Neuronal stem cell (in vitro differentiated cells): Measurements from ENCODE around the gene ZNF579.

Experiments
- DNase-seq: peaks from one replicate; pipeline ENCODE4 v3.0.0-alpha.2; 2013; ENCODE audit warnings: low spot score
- H2AFZ ChIP-seq: one replicate; pipeline ENCODE4 v1.6.1; 2013; ENCODE audit warnings: mild to moderate bottlenecking, low read length, inconsistent platforms
- H2AK5ac ChIP-seq: 2 replicates; pipeline ENCODE4 v1.6.1; 2013; ENCODE audit warnings: low read depth, mild to moderate bottlenecking, inconsistent platforms, low read length, moderate library complexity, mixed read lengths
- H2BK120ac ChIP-seq: 2 replicates; pipeline ENCODE4 v1.6.1; 2013; ENCODE audit warnings: low read depth, mild to moderate bottlenecking, inconsistent platforms, low read length, moderate library complexity, mixed read lengths
- H2BK12ac ChIP-seq: one replicate; pipeline ENCODE4 v1.6.1; 2013; ENCODE audit warnings: low read length, inconsistent platforms
- H2BK15ac ChIP-seq: 2 replicates; pipeline ENCODE4 v1.6.1; 2013; ENCODE audit warnings: mild to moderate bottlenecking, low read length, inconsistent platforms, mixed read lengths
- H2BK5ac ChIP-seq: one replicate; pipeline ENCODE4 v1.6.1; 2013; ENCODE audit warnings: inconsistent platforms, mild to moderate bottlenecking, low read length, moderate library complexity
- H3K14ac ChIP-seq: one replicate; pipeline ENCODE4 v1.6.1; 2013; ENCODE audit warnings: low read length, inconsistent platforms
- H3K18ac ChIP-seq: 2 replicates; pipeline ENCODE4 v1.6.1; 2013; ENCODE audit warnings: low read length, inconsistent platforms
- H3K23ac ChIP-seq: 2 replicates; pipeline ENCODE4 v1.6.1; 2013; ENCODE audit warnings: low read depth, mild to moderate bottlenecking, mixed read lengths, low read length, inconsistent platforms; ENCODE audit not compliant: poor library complexity
- H3K27ac ChIP-seq: replicated peaks from 3 replicates; pipeline ENCODE4 v1.5.1; 2013; ENCODE audit warnings: low read length, inconsistent platforms
- H3K27me3 ChIP-seq, 3 experiments: 2 replicates each; pipeline ENCODE4 v1.6.1; 2013; ENCODE audit warnings: low read length in 3 of 3, mild to moderate bottlenecking in 2 of 3, inconsistent platforms in 1 of 3, low read depth in 1 of 3, mixed read lengths in 1 of 3, moderate library complexity in 1 of 3; ENCODE audit not compliant: control insufficient read depth in 3 of 3, insufficient read depth in 3 of 3
- H3K36me3 ChIP-seq, 2 donors: replicated peaks in 1 of 2; 2 replicates each; pipeline ENCODE4 v1.6.1; 2013; ENCODE audit warnings: low read length in 2 of 2; ENCODE audit not compliant: control insufficient read depth in 2 of 2, insufficient read depth in 2 of 2
- H3K4ac ChIP-seq: 2 replicates; pipeline ENCODE4 v1.6.1; 2013; ENCODE audit warnings: inconsistent platforms, mild to moderate bottlenecking, low read length, moderate library complexity
- H3K4me1 ChIP-seq, 2 donors: 1 replicate in 1 of 2; 2 replicates in 1 of 2; pipeline ENCODE4 v1.6.1; 2013; ENCODE audit warnings: low read length in 2 of 2, low read depth in 1 of 2; ENCODE audit not compliant: control insufficient read depth in 2 of 2, insufficient read depth in 1 of 2
- H3K4me2 ChIP-seq: one replicate; pipeline ENCODE4 v1.6.1; 2013; ENCODE audit warnings: mild to moderate bottlenecking, low read length, inconsistent platforms; ENCODE audit not compliant: insufficient read depth, poor library complexity, severe bottlenecking
- H3K4me3 ChIP-seq, 2 donors: 2 replicates each; pipeline ENCODE4 v1.5.1; 2013; ENCODE audit warnings: low read length in 2 of 2, mild to moderate bottlenecking in 2 of 2, inconsistent platforms in 1 of 2, moderate library complexity in 1 of 2
- H3K79me1 ChIP-seq: one replicate; pipeline ENCODE4 v1.6.1; 2013; ENCODE audit warnings: low read depth, mild to moderate bottlenecking, inconsistent platforms, low read length, moderate library complexity
- H3K9ac ChIP-seq: one replicate; pipeline ENCODE4 v1.6.1; 2013; ENCODE audit warnings: mild to moderate bottlenecking, low read depth, low read length, inconsistent platforms; ENCODE audit not compliant: poor library complexity
- H3K9me3 ChIP-seq, 2 donors: replicated peaks in 1 of 2; 2 replicates each; pipeline versions ENCODE3 to v1.6.1; 2013; ENCODE audit warnings: low read length in 2 of 2, mild to moderate bottlenecking in 2 of 2, inconsistent platforms in 1 of 2, low read depth in 1 of 2, mixed read lengths in 1 of 2, moderate library complexity in 1 of 2; ENCODE audit not compliant: control insufficient read depth in 2 of 2, insufficient read depth in 1 of 2
- H4K8ac ChIP-seq: one replicate; pipeline ENCODE4 v1.6.1; 2013; ENCODE audit warnings: low read depth, mild to moderate bottlenecking, inconsistent platforms, low read length, moderate library complexity
- H4K91ac ChIP-seq: one replicate; pipeline ENCODE4 v1.6.1; 2013; ENCODE audit warnings: low read length, low read depth, mild to moderate bottlenecking, inconsistent platforms; ENCODE audit not compliant: poor library complexity
- WGBS, 2 donors: extraction: QIAGEN DNeasy Blood & Tissue Kit; methylation state at CpG; one replicate each; pipeline ENCODE4 v1.1.7; 2013; ENCODE audit warnings: missing lambda C conversion rate in 2 of 2, mixed read lengths in 1 of 2; ENCODE audit not compliant: insufficient read length in 2 of 2, insufficient replicate concordance in 1 of 2; ENCODE audit errors: extremely low coverage in 2 of 2; 5-methylcytosine and 5-hydroxymethylcytosine counted together

ZNF579 gene

GRCh38 chr19:55598719-55599467 lies 18.2 kb upstream of the ZNF579 start:
- peak overlapping the region; percentile 50 for H2BK15ac ChIP-seq
- peak; percentile 98 for DNase-seq
- peak overlapping the region; percentile 80 for H2AFZ ChIP-seq
- peak overlapping the region; percentile 58 for H3K4me2 ChIP-seq
- no peak overlapping the region for H2BK12ac ChIP-seq
- peaks cover 21 to 33% of the 10 kb centered on the region in 2 donors for H3K36me3 ChIP-seq
- H3K79me1 ChIP-seq = peaks cover 4% of the 10 kb centered on the region
- no peak overlapping the region for H4K8ac ChIP-seq
- H2AK5ac ChIP-seq = no peak overlapping the region
- no peaks in the 10 kb centered on the region for H3K27me3 ChIP-seq
- H3K4ac ChIP-seq = no peak overlapping the region
- peak overlapping the region; percentile 68 for H3K9ac ChIP-seq
- H3K18ac ChIP-seq = peak overlapping the region; percentile 97
- H3K14ac ChIP-seq = no peak overlapping the region
- no peak overlapping the region for H4K91ac ChIP-seq
- H2BK120ac ChIP-seq = no peak overlapping the region
- no CpG with 5 or more reads among the region's 26 CpGs for WGBS, 2 donors
- H3K4me1 ChIP-seq = peaks cover 5 to 9% of the 10 kb centered on the region in 2 donors
- H3K4me3 ChIP-seq = peak overlapping the region; percentile 78 to 87
- no peak overlapping the region for H2BK5ac ChIP-seq
- peaks cover 5 to 7% of the 10 kb centered on the region in 2 donors for H3K9me3 ChIP-seq
- H3K27ac ChIP-seq = peak overlapping the region; percentile 97
- peak overlapping the region; percentile 57 for H3K23ac ChIP-seq

- Histone ChIP-seq H2AFZ (no peak overlapping the region), H3K4me3 (peak overlapping the region in 1 of 2 donors; percentile 78)
- no peak for DNase-seq
Observed at GRCh38 chr19:55598034-55598433, 17.4 kb upstream of the ZNF579 start.

GRCh38 chr19:55597501-55597921 lies 16.9 kb upstream of the ZNF579 start:
- Histone ChIP-seq H3K27me3 (no peaks in the 10 kb centered on the region), H3K36me3 (peaks cover 22 to 40% of the 10 kb centered on the region in 2 donors), H3K14ac (no peak overlapping the region), H3K4ac (no peak overlapping the region), H3K23ac (no peak overlapping the region), H3K18ac (no peak overlapping the region), H3K9me3 (peaks cover under 1 to 5% of the 10 kb centered on the region in 2 donors), H3K4me3 (no peak overlapping the region), H2AK5ac (peak overlapping the region; percentile 85), H3K9ac (no peak overlapping the region), H3K27ac (peak overlapping the region; percentile 65), H2AFZ (no peak overlapping the region), H4K8ac (no peak overlapping the region), H3K4me1 (peaks cover 5 to 9% of the 10 kb centered on the region in 2 donors), H2BK5ac (no peak overlapping the region), H2BK15ac (no peak overlapping the region), H2BK12ac (no peak overlapping the region), H2BK120ac (no peak overlapping the region), H4K91ac (no peak overlapping the region), H3K4me2 (no peak overlapping the region), H3K79me1 (peaks cover 2% of the 10 kb centered on the region)
- no CpG with 5 or more reads among the region's 30 CpGs for WGBS, 2 donors
- DNase-seq = no peak

More at GRCh38 chr19:55598034-55598433, 17.4 kb upstream of the ZNF579 start:
- no peak overlapping the region for H2BK15ac ChIP-seq
- H3K27me3 ChIP-seq = no peaks in the 10 kb centered on the region
- no peak overlapping the region for H2BK120ac ChIP-seq
- no peak overlapping the region for H4K8ac ChIP-seq
- peaks cover 5 to 9% of the 10 kb centered on the region in 2 donors for H3K4me1 ChIP-seq
- H3K4me2 ChIP-seq = no peak overlapping the region
- no peak overlapping the region for H3K14ac ChIP-seq
- peak overlapping the region; percentile 65 for H3K27ac ChIP-seq
- H3K18ac ChIP-seq = no peak overlapping the region
- H2BK12ac ChIP-seq = no peak overlapping the region
- H3K9me3 ChIP-seq = peaks cover 5 to 6% of the 10 kb centered on the region in 2 donors
- no peak overlapping the region for H4K91ac ChIP-seq
- no peak overlapping the region for H2BK5ac ChIP-seq
- no peak overlapping the region for H3K4ac ChIP-seq
- H2AK5ac ChIP-seq = no peak overlapping the region
- H3K9ac ChIP-seq = no peak overlapping the region
- no peak overlapping the region for H3K23ac ChIP-seq
- H3K36me3 ChIP-seq = peaks cover 22 to 39% of the 10 kb centered on the region in 2 donors
- H3K79me1 ChIP-seq = peaks cover 4% of the 10 kb centered on the region
- no CpG with 5 or more reads among the region's 9 CpGs for WGBS, 2 donors

- H3K9me3 ChIP-seq = peaks cover 0 to 5% of the 10 kb centered on the region in 2 donors
- H3K4me3 ChIP-seq = no peak overlapping the region
- no peak overlapping the region for H3K4ac ChIP-seq
- H2BK15ac ChIP-seq = no peak overlapping the region
- no peaks in the 10 kb centered on the region for H3K27me3 ChIP-seq
- no CpG with 5 or more reads among the region's 3 CpGs for WGBS, 2 donors
- H2BK120ac ChIP-seq = no peak overlapping the region
- H3K23ac ChIP-seq = no peak overlapping the region
- no peak overlapping the region for H2AFZ ChIP-seq
- H2AK5ac ChIP-seq = no peak overlapping the region
- H2BK12ac ChIP-seq = no peak overlapping the region
- no peak overlapping the region for H3K18ac ChIP-seq
- H4K8ac ChIP-seq = no peak overlapping the region
- no peak for DNase-seq
- H3K27ac ChIP-seq = no peak overlapping the region
- H3K79me1 ChIP-seq = peaks cover 2% of the 10 kb centered on the region
- no peak overlapping the region for H3K4me2 ChIP-seq
- H3K9ac ChIP-seq = no peak overlapping the region
- peaks cover 5 to 9% of the 10 kb centered on the region in 2 donors for H3K4me1 ChIP-seq
- no peak overlapping the region for H3K14ac ChIP-seq
- peaks cover 26 to 52% of the 10 kb centered on the region in 2 donors for H3K36me3 ChIP-seq
- no peak overlapping the region for H4K91ac ChIP-seq
- no peak overlapping the region for H2BK5ac ChIP-seq
Observed at GRCh38 chr19:55596304-55596703, 15.7 kb upstream of the ZNF579 start.
